DOHH2 (cell line): Measurements from ENCODE around the gene VWF.

ENCODE experiments used
- H3F3A ChIP-seq: fragments of 200-600 bp; sonication (generic), shearing (Covaris generic); 2 replicates; pipeline ENCODE4 v1.6.0; 2016; ENCODE audit warnings: antibody characterized with exemption, mild to moderate bottlenecking; ENCODE audit not compliant: control insufficient read depth, insufficient read depth
- H3K27ac ChIP-seq: fragments of 200-600 bp; sonication (generic); 2 replicates; pipeline ENCODE4 v1.5.1; 2014; ENCODE audit warnings: low read depth, mild to moderate bottlenecking, low read length, moderate library complexity
- H3K27me3 ChIP-seq: fragments of 200-600 bp; sonication (generic); 2 replicates; pipeline ENCODE4 v1.6.1; 2014; ENCODE audit warnings: mild to moderate bottlenecking, low read length, mixed read lengths; ENCODE audit not compliant: control insufficient read depth
- H3K36me3 ChIP-seq: fragments of 200-600 bp; sonication (generic); 2 replicates; pipeline ENCODE4 v1.6.1; 2014; ENCODE audit warnings: mild to moderate bottlenecking, low read length, moderate library complexity, mixed read lengths; ENCODE audit not compliant: control insufficient read depth
- H3K4me1 ChIP-seq: fragments of 200-600 bp; sonication (generic); 2 replicates; pipeline ENCODE4 v1.6.1; 2014; ENCODE audit warnings: mild to moderate bottlenecking, low read length, mixed read lengths; ENCODE audit not compliant: control insufficient read depth
- H3K4me2 ChIP-seq: fragments of 200-600 bp; sonication (generic); 2 replicates; pipeline ENCODE4 v1.6.0; 2014; ENCODE audit warnings: mild to moderate bottlenecking, low read length, moderate library complexity
- H3K4me3 ChIP-seq: fragments of 200-600 bp; sonication (generic); 2 replicates; pipeline ENCODE4 v1.5.1; 2014; ENCODE audit warnings: mild to moderate bottlenecking, low read length, mixed read lengths
- H3K79me2 ChIP-seq: fragments of 200-600 bp; sonication (generic); 2 replicates; pipeline ENCODE4 v1.6.1; 2014; ENCODE audit warnings: mild to moderate bottlenecking, low read length, mixed read lengths; ENCODE audit not compliant: control insufficient read depth
- H3K9me2 ChIP-seq: fragments of 200-600 bp; sonication (generic); replicated peaks from 2 replicates; pipeline ENCODE4 v1.6.1; 2014; ENCODE audit warnings: mild to moderate bottlenecking, low read length, mixed read lengths; ENCODE audit not compliant: control insufficient read depth
- H3K9me3 ChIP-seq: fragments of 200-600 bp; sonication (generic); 2 replicates; pipeline ENCODE4 v1.6.1; 2014; ENCODE audit warnings: antibody characterized with exemption, low read length, mixed read lengths; ENCODE audit not compliant: control insufficient read depth, insufficient read depth
- H4K20me1 ChIP-seq: fragments of 200-600 bp; sonication (generic); 2 replicates; pipeline ENCODE4 v1.6.0; 2014; ENCODE audit warnings: low read depth, mild to moderate bottlenecking, antibody characterized with exemption, low read length, moderate library complexity; ENCODE audit not compliant: control insufficient read depth, insufficient read depth
- CTCF ChIP-seq: fragments of 200-600 bp; sonication (generic); IDR thresholded peaks from one replicate; pipeline ENCODE4 v1.5.1; 2014; ENCODE audit warnings: antibody characterized with exemption, mild to moderate bottlenecking, low read depth, low read length; ENCODE audit not compliant: poor library complexity, severe bottlenecking
- EZH2phosphoT487 ChIP-seq: fragments of 200-600 bp; sonication (generic); IDR thresholded peaks from 2 replicates; pipeline ENCODE4 v1.6.1; 2017; ENCODE audit warnings: borderline replicate concordance, mild to moderate bottlenecking, antibody characterized with exemption, low read length, moderate library complexity, mixed read lengths

VWF gene

DNA sequence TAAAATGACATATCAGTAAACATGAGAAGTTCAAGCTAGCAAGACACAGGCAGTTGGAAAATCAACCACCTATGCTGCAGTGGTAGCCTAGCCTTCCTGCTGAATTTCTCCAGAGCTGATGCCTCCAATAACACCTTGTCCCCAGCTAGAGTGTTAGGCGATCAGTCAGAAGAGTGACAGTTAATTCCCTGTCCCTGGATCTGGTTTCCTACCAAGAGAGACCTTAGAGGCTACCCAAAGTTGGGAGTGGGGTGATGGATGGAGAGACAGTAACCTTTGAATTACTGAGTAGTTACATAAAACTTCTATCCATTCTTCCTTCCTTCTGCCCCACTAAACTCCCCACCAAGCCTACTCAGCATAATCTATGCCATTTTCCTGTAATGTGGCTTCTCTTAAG is 177.5 kb downstream of the VWF start:
- no peaks in the 10 kb centered on the region for H4K20me1 ChIP-seq
- H3K79me2 ChIP-seq = no peaks in the 10 kb centered on the region
- H3F3A ChIP-seq = no peaks in the 10 kb centered on the region
- H3K27me3 ChIP-seq = peaks cover 21% of the 10 kb centered on the region
- no peaks in the 10 kb centered on the region for H3K9me2 ChIP-seq
- no peak for TF ChIP-seq EZH2phosphoT487
- TF ChIP-seq CTCF = no peak
- no peaks in the 10 kb centered on the region for H3K4me1 ChIP-seq
- no peak overlapping the region for H3K4me2 ChIP-seq
- H3K36me3 ChIP-seq = no peaks in the 10 kb centered on the region
- no peak overlapping the region for H3K4me3 ChIP-seq
- no peaks in the 10 kb centered on the region for H3K9me3 ChIP-seq
- H3K27ac ChIP-seq = no peak overlapping the region

DNA sequence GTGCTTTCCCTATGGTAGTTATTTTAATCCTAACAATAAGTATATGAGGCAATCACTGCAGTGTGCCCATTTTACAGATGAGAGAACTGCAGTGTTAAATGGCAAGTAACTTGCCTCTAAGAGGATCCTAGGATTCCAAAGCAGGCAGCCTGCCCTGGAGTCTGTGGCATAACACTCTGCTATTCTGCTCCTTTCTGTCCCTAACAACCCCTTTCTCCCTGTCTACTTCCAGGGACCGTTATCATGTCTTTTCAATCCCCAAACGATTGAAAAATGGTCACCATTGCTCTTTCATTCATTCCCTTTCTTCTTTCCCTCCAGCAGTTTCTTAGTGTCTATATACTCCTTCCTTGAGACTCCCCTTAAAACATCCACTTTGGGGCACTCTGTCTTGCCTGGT is 178.1 kb downstream of the VWF start:
- no peak for TF ChIP-seq CTCF
- no peak for TF ChIP-seq EZH2phosphoT487
- H3F3A ChIP-seq = no peaks in the 10 kb centered on the region
- no peaks in the 10 kb centered on the region for H3K9me2 ChIP-seq
- no peaks in the 10 kb centered on the region for H3K4me1 ChIP-seq
- H3K27me3 ChIP-seq = peaks cover 21% of the 10 kb centered on the region
- no peak overlapping the region for H3K27ac ChIP-seq
- H3K4me3 ChIP-seq = no peak overlapping the region
- H3K36me3 ChIP-seq = no peaks in the 10 kb centered on the region
- H3K9me3 ChIP-seq = no peaks in the 10 kb centered on the region
- H3K79me2 ChIP-seq = no peaks in the 10 kb centered on the region
- no peaks in the 10 kb centered on the region for H4K20me1 ChIP-seq
- H3K4me2 ChIP-seq = no peak overlapping the region

DNA sequence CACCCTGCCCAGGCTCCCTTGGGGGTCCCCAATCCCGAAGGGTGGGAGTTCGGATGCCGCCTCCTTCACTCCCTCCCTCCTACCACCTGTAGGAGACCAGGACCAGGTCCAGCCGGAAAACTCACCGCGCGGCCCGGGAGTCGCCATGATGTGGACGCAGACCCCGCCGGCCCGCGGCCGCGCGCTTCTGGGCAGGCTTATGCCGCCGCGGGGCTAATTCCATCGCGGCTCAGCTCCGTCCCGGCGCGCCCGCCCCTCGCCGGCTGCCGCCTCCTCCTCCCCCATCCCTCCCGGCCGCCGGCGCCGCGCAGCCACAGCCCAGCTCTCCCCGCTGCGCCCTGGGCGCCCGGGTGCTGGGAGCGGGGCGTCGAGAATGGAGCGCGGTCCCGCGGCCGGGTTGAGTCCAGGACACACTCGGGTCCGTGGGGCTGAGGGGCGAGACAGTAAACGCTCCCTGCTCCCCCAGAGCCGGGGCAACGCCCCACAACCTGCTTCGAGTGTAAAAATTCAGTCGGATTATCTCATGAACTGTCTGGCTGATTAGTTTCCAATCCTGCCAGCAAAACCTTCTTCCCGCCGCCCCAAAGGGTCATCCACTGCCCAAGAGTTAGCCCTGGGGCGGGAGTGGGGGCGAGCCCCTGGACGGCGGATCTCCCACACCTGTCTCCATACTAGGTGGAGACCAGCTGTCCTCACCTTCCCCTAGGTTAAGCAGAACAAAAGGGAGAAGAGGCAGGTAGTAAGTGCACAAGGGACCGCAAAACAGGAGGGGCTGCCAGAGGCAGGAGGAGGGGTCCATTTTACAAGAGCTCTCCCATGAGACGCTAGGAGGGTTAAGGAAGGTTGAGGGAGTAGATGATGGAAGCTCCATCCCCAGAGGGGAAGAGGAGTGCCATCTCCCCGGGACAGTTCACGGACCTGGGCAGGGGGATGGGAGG is 179.1 kb downstream of the VWF start, which contains the start of gene ANO2:
TSS of gene ANO2 (minus strand) at position 189 of the 938 bp plus-strand sequence. CDS start at position 147, 42 bp downstream.
- H3K9me3 ChIP-seq = no peaks in the 10 kb centered on the region
- H3K4me2 ChIP-seq = no peak within 1 kb of the TSS
- TF ChIP-seq EZH2phosphoT487 = no peak
- no peak for TF ChIP-seq CTCF
- H3K9me2 ChIP-seq = no peaks in the 10 kb centered on the region
- peaks cover 19% of the 10 kb centered on the region for H3K27me3 ChIP-seq
- no peaks in the 10 kb centered on the region for H3K79me2 ChIP-seq
- no peak within 1 kb of the TSS for H3K27ac ChIP-seq
- H3K4me1 ChIP-seq = no peaks in the 10 kb centered on the region
- no peaks in the 10 kb centered on the region for H3K36me3 ChIP-seq
- H4K20me1 ChIP-seq = no peaks in the 10 kb centered on the region
- no peaks in the 10 kb centered on the region for H3F3A ChIP-seq
- no peak within 1 kb of the TSS for H3K4me3 ChIP-seq
